DMS79 (cell line): Measurements from ENCODE around the gene FIS1.
"Not testable (repeated sequence)": the region's sequence is repeated elsewhere in the genome, so short reads cannot be mapped to it uniquely, and the experiment has no call there.

Experiments used
- DNase-seq: peaks from one replicate; lab custom pipeline; 2025; lab: John Stamatoyannopoulos, UW

Gene FIS1

DNA sequence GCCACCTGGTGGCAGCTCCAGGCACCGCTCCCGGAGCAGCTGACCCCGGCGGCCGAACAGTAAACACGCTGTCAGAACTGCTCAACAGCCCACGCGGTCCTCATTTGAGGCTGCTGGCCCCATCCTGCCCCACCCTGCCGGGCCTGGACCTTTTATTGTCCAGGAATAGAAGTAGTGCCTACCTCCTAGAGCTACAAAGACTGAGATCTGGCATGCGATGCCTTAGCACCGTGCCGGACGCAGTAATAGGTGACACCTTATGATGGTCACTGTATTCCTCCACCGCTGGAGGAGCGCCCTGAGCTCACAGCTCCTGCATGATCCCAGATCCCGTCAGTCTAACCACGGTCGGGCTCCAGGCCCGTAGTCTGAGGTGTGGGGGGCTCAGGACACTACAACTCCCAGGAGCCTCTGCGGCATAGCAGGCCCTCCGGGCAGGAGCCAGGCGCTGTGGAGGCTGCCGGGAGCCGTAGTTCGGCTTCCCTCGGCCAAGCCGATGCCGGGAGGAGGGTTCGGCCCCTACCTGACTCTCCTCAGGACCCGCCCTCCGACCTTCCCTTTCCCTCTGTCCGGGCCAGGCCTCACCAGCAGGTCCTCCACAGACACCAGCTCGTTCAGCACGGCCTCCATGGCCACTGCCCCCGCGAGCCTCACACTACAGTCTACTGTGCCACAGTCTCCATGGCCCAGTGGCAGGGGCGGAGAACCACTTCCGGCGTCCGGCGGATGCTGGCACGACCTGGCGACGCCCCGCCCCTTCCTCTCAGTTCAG, at the start of gene FIS1:
TSS of gene FIS1 (minus strand) at position 707 of the 772 bp plus-strand sequence. CDS start at position 630, 77 bp downstream.
- peak; percentile 73 for DNase-seq

- no peak for DNase-seq
Measured at GRCh38 chr7:101294039-101294831, 49.4 kb upstream of the FIS1 start.

DNA sequence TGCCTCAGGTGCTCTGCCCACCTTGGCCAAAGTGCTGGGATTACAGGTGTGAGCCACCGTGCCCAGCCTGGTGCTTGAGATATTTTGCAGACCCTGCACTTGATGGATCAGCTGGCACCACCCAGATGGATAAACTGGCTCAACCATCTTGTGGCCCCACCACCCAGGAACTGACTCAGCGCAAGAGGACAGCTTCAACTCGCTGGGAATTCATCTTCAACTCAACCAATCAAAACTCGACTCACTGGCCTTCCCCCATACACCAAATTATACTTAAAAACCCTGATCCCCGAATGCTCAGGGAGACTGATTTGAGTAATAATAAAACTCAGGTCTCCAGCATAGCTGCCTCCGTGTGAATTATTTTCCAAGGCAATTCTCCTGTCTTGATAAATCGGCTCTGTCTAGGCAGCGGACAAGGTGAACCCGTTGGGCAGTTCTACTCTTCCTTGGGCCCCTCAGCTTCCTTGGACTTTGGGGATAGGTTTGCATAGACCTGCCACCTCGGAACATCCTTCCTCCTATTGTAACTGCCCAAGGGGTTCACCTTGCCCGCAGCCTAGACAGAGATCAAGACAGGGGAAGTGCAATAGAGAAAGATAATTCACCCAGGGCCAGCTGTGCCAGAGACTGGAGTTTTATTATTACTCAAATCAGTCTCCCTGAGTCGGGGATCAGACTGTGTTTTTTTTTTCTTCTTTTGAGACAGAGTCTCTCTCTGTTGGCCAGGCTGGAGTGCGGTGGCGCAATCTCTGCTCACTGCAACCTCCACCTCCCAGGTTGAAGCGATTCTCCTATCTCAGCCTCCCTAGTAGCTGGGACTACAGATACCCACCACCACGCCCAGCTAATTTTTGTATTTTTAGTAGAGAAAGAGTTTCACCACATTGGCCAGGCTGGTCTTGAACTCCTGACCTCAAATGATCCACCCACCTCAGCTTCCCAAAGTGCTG, 48.5 kb upstream of the FIS1 start:
- DNase-seq, result not testable (repeated sequence)

GRCh38 chr7:101292566-101292965, 47.7 kb upstream of the FIS1 start:
- DNase-seq, result not testable (repeated sequence)

GRCh38 chr7:101290186-101291037, 45.5 kb upstream of the FIS1 start:
- peak; percentile 18 for DNase-seq

GRCh38 chr7:101289687-101290086, 44.8 kb upstream of the FIS1 start:
- DNase-seq, result not testable (repeated sequence)

DNA sequence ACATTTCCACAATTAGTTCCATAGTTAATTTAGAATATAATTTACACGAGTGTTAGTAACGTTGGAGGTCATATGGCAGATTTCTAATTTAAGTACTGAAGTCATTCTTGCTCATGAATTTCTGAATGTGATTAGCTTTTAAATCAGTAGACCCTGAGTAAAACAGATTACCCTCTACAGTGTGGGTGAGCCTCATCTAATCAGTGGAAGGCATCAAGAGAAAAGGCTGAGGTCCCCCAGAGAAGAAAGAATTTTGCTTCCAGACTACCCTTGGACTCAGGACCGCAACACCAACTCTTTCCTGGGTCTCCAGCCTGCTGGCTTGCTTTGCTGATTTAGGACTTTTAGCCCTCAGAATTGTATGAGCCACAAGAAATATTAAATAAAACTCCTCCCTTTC, 43.6 kb upstream of the FIS1 start:
- DNase-seq, result no peak

DNA sequence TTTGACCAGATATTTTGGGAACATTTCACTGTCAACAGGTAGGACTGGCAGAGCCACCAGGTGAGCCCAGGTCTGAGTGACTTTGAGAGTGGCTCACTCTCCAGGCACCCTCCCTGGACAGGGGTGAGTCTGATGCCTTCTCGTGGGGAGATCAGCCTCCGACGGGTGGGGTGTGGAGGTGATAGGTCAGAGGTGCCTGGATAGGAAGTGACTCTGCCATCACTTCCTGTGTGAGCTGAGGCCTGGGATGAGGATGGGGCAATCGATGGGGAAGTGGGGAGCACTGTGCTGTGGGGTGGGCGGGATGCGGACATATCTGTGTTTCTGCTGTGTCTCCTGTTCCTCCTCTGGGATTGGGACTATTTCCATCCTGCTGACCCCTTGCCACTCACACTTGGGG, 42.2 kb upstream of the FIS1 start:
- DNase-seq, result no peak

DNA sequence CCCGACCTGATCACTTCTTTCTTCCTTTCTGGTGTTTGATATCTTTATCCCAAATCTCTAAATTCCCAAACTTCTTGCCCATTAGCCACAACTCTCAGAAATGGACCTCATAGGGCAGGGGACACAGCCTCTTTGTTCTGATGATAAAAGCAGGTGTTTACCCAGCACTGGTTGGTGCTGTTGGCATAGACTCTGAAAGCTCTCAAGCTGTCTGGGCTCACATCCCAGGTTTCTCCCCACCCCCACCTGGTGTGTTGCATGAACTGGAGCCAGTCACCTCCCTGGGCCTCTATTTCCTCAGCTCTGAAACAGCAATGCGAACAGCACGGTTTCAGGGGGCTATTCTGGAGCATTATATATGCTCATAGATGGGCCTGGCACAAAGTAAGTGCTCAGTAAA, 41.0 kb upstream of the FIS1 start:
- peak; percentile 7 for DNase-seq

- no peak for DNase-seq
Measured at GRCh38 chr7:101285171-101285570, 40.3 kb upstream of the FIS1 start.

DNA sequence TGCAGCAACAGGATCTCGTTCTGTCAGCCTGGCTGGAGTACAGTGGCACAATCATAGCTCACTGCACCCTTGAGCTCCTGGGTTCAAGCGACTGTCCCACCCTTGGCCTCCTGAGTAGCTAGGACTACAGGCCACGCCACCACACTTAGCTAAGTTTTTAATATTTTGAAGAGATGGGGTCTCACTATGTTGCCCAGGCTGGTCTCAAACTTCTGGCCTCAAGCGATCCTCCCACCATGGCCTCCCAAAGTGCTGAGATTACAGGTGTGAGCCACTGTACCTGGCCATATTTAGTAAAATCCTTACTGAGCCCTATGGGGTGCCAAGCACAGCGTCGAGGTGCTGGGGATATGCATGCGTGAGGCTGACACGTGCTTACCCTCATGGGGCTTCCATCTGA, 36.0 kb upstream of the FIS1 start:
- DNase-seq, result not testable (repeated sequence)

- no peak for DNase-seq
Measured at GRCh38 chr7:101278461-101279292, 33.8 kb upstream of the FIS1 start.

DNA sequence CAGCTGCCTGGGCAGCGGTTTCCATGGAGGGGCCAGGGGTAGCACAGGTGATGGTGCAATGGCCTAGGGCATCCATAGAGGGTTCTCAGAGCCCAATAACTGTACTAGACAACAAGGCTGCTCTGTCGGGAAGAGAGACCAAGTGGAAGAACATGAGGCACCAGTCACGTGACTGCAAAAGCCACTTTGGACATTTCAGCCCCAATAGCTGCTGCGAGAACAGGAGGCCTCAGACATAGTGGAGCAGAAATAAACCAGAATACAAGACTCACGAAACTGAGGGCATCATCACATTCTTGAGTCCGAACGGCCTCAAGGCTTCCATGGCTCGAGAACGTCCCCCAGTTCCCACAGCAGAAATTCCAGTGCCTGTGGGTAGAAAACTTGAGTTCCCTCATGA, 32.3 kb upstream of the FIS1 start:
- DNase-seq, result no peak

GRCh38 chr7:101273206-101273605, 28.3 kb upstream of the FIS1 start:
- no peak for DNase-seq

DNA sequence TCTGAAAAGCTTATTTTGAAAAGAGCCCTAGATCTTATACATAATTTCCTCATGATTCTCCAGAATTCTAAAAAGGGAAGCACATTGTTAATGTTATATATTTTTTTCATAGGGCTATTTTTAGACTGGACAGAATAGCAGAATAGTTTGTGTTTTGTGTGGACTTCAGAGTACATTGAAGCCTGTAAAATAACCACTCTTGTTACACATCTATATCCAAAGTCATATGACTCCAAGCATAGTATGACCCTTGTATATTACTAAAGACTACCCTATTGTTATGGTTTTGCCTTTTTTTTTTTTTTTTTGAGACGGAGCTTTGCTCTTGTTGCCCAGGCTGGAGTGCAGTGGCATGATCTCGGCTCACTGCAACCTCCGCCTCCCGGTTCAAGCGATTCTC, 26.1 kb upstream of the FIS1 start:
- no peak for DNase-seq

DNA sequence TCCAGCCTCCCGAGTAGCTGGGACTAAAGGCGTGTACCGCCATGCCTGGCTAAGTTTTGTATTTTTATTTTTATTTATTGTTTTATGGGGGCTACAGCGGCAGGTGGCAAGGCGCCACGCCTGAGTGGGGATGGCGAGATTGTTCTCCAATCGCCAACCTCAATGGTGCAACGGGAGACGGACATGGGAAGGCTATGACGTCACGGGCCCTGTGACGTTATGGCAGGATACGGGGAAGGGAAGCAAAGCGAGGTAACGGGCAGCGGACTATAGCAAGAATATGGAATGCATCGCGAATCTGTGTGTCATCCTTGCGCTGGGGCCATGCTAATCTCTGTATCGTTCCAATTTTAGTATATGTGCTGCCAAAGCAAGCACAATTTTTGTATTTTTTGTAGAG, 24.8 kb upstream of the FIS1 start:
- no peak for DNase-seq

DNA sequence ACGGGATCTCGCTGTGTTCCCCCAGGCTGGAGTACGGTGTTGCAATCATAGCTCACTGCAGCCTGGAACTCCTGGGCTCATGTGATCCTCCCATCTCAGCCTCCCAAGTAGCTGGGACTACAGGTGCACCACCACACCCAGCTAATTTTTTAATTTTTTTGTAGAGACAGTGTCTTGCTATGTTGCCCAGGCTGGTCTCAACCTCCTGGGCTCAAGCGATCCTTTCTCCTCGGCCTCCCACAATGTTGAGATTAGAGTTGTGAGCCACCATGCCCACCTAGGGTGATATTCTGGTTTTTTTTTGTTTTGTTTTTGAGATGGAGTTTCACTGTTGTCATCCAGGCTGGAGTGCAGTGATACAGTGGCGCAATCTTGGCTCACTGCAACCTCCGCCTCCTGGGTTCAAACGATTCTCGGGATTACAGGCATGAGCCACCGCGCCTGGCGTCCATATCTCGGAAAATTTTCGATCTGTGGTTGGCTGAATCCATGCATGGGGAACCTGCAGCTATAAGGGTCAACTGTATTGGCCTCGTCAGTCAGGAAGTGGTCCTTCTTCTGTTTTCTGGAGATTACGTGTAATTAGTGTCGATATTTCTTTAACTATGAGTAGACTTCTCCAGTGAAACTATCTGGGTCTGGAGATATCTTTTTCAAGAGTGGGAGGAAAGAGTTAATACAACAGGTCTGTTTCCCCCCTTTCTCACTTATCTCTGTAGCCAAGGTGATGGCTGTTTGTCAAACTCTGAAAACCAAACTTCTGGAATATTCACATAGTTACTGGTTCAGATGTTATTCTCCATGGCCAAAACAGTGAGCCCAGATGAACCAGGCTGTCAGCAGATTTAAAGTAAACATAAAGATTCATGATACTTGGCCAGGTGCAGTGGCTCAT, 21.0 kb upstream of the FIS1 start:
- no peak for DNase-seq

DNA sequence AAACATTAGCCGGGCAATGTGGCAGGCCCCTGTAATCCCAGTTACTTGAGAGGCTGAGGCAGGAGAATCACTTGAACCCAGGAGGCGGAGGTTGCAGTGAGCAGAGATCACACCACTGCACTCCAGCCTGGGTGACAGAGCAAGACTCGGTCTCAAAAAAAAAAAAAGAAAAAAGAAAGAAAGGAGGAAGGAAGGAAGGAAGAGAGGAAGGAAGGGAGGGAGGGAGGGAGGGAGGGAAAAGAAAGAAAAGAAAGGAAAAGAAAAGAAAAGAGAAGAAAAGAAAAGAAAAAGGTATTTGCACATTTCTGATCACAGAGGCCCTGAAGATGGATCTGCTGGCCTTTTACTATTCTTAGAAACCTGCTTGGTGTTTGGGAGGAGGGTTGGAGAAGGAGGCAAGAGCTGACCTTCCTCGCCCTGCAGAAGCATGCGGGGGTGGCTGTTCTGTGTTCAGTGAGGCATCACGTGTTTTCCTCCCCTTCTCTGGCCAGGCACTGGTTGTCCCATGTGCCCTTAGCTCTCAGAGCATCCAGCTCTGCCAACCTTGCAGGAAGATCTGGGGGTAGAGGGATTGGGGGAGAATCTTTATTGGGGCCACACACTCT, 19.3 kb upstream of the FIS1 start:
- DNase-seq, result not testable (repeated sequence)

DNA sequence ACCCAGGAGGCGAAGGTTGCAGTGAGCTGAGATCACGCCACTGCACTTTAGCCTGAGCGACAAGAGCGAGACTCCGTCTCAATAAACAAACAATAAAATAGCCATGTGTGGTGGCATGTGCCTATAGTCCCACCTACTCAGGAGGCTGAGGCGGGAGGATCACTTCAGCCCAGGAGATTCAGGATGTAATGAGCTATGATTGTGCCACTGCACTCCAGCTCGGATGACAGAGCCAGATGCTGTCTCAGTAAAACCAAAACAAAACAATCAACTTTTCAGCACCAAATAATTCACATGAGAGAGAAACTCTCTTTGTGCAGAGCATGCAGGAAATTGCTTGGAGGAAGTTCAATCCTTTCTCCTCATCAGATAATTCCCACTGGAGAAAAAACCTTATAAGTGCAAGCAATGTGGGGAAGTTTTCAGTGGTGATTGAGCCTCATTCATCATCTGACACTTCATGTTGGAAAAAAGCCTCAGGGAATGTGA, 13.4 kb upstream of the FIS1 start:
- no peak for DNase-seq
